ENCODE results near the gene ANXA9. TPM values are rescaled to one million over a fixed set of nuclear protein-coding genes. Genes with fewer than 3 reads are reported as not detected.

The ANXA9 gene
- total RNA-seq, 1 donor from 2014 or later: 5.6 TPM

DNA sequence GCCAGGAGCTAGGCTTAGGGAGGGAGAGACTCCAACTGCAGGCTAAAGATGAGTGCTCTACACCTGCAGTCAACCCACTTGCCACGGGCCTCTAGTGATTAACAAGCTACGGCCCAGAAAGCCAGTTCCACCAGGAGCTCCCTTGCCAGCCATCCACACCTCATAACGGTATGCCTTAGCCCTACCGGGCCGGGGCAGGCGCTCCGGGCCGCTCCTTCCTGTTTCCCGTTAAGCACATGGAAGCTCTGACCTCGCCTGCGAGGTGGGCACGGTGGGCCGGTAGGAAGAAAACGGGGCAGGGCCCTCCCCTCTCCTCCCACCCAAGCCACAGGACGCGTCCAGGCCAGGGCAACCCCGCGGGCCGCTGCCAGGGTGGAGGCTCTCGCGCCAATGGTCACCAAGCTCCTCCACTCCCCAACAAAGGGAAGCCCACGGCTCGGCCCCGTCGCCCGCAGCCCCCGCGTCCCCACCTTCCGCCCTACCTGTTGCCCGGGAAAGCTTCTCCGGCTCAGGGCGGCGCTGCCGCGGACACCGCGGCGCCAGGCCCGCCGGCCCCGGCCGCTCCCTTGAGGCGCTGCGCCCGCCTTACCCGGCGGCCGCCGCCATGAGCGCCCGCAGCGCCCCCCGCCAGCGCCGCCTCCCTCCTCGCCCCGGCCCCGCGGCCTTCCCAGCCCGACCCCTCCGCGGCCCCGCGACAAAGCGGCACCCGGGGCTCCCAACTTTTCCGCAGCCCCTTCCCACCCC is 8.1 kb upstream of the ANXA9 start:
- DNase-seq (ENCODE audit: low spot score) (peak; percentile 72), ATAC-seq (peak; percentile 1)
- intact Hi-C loops (cut with DNase I): no loop called here

DNA sequence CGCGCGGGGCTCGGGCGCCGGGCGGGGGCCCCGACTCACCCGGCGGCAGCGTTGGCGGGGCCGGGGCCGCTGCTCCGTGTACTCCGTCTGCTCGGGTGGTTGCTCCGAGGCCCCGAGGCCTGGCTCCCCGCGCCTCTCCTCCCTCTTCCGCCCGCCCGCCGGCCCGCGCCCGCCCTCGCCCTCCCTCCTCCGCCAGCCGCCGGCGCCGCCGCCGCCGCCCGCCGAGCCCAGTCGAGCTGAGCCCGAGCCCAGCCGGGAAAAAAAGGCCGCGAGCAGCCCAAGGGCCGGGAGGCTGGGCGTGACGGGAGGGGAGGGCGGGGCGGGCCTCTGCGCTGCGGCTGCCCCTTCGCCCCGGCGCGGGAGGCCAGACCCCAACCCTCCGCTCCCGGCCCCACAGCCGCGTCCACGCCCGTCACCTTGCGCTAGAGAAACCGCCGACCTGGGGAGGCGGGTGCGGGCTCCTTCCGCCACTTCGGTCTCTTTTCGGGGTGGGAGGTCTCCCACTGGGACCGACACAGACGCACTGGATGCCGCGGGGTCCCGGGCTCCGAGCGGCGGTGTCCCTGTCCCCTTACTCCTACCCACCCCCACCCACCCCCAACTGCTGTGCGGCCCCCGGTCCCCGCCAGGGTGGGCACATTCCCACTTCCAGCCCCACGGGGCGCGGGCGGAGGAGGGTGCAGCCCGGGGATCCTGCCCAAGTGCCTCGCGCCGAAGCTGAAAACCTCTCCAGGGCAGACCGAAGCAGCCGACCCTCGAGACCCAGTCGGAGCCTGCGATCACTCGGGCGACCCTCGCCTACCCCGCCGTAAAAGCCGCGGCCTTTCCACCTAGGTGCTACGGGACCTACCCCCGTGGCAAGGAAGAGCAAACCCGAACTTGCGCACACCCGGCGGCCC is 7.3 kb upstream of the ANXA9 start, which contains the start of gene CERS2:
CERS2 (minus strand) TSS at position 256 of the 899 bp plus-strand sequence. CDS start 5,745 bp downstream, outside the sequence.
- peak; percentile 91 for DNase-seq (ENCODE audit: low spot score)
- intact Hi-C loops (cut with DNase I): no loop called here

DNA sequence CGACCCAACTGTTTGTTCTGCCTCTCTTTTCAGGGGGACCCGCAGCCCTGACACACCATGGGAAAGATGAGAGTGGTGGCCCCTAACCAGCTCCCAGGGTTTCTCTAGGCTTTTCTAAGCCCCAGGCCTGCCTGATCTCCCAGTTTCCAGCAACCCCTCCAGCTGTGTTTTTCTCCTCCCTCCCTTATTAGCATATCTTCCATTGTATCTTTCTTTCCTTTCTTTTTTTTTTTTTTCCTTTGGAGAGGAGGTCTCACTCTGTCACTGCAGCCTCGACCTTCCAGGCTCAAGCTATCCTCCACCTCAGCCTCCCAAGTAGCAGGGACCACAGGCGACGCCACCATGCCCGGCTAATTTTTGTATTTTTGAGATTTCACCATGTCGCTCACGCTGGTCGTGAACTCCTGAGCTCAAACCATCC is 5.7 kb upstream of the ANXA9 start:
- DNase-seq (ENCODE audit: low spot score) (no peak), ATAC-seq (no peak)
- intact Hi-C loops (cut with DNase I): no loop called here

More for the DNA sequence above, 7.3 kb upstream of the ANXA9 start, which contains the start of gene CERS2:
- ATAC-seq: peak; percentile 59

DNA sequence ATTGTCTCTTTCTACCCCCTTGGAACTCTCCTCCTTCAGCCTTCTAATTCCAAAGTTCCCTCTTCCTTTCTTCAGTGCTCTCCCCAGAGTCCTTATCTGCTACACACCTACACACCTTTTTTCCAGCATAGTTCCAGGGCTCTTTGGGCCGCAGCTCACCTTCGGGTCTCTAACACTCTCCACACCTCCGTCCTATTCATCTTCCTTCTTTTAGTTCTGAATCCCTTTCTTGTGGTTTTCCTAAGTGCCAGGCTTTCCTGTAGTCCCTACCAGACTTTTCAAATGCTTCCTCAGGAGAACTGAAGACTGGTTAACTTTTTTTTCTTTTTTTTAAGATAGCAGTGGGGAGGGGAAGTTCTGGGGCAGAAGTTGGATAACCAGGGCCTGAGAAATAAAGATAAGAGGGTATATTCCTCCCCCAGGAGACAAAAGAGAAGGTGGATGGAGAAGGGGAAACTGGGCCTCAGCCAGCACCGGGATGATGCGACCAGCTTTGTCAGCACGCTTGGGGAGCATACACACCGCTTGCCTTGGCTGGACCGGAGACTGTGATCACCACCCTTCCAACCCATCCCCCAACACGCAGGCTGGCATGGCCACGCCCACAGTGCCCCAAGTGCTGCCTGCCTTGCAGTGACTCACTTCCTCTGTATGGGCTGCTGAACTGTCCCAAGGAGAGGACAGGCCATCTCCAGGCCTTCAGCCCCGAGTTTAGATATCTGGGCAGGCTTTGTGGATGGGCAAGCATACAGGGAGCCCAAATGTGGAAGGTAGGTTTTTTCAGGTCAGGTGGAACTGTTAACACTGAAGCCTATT is 5.0 kb upstream of the ANXA9 start:
- ATAC-seq (peak; percentile 62), DNase-seq (ENCODE audit: low spot score) (peak; percentile 88)
- intact Hi-C loops (cut with DNase I): no loop called here

DNA sequence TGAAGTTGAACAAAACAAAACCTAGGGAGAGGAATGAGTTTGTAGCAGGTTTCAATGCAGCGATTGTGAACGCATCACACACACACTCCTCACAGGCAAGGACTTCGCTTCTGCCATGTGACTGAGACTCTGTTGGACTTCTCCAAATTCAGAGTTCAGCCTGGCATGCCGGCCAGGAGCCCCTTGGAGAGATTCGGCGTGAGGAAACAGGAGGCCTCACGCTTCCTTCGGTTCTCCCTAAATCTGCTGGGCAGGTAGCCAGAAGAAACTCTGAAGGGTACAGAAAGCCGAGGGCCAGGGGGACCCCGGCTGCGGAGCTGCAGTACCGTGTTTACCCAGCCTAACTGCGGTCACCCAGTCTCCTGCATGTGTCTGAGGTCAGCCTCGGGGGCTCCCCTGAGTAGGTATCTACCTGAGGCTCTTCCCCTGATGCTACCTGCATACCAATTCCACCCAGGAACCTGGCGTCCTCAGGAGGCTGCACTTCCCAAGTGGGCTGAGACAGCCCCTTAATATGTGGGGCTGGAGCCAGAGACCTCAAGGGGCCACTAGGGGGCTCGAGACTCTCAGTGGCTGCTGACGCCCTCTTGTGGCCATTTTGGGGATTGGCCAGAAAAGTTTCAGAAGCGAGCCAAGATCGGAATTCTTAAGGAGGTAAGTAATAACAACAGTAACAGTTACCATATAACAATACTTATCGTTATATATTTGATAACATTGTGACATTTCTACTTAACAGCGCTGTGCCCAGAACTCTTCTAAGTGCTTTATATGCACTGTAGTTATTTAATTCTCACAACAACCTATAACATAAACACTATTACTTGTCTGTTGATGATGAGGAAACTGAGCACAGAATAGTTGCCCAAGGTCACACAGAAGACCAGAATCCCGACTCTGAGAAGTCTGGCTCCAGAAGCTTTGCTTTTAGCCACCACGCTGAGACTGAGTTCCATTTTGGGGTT is 2.7 kb upstream of the ANXA9 start:
- peak; percentile 52 for ATAC-seq

DNA sequence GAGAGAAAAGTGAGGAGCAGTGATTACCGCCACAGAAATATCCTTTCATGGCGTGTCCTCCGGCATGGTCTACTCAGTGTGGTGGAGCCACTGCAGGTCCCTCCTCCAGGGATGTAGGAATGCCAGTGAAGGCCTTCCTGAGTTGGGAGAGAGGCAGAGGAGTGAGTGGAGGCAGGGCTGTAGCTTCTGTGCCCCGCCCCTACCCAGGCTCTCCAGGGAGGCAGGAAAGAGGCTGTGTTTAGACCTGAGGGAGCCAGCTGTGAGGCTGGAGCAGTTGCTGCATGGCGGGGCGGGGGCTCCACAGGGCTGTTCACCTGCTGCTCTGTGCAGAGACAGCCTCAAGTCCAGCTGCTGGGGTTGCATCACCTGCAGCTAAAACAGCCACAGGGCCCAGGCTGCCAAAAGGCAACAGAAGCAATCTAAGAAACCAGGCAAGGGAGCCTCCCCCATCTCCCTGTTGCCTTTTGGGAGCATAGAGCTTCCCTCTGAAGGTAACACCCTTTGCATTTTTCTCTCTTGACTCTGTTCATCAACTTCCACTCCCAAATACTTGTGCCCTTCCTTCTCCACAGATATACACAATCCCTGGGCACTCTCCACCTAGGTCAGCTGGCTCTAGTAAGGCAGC is 801 bp upstream of the ANXA9 start:
- intact Hi-C loops (cut with DNase I): no loop called here
- ATAC-seq (peak; percentile 18), DNase-seq (ENCODE audit: low spot score) (no peak)

More for the DNA sequence above, 2.7 kb upstream of the ANXA9 start:
- intact Hi-C loops (cut with DNase I): no loop called here
- DNase-seq (ENCODE audit: low spot score): peak; percentile 92

DNA sequence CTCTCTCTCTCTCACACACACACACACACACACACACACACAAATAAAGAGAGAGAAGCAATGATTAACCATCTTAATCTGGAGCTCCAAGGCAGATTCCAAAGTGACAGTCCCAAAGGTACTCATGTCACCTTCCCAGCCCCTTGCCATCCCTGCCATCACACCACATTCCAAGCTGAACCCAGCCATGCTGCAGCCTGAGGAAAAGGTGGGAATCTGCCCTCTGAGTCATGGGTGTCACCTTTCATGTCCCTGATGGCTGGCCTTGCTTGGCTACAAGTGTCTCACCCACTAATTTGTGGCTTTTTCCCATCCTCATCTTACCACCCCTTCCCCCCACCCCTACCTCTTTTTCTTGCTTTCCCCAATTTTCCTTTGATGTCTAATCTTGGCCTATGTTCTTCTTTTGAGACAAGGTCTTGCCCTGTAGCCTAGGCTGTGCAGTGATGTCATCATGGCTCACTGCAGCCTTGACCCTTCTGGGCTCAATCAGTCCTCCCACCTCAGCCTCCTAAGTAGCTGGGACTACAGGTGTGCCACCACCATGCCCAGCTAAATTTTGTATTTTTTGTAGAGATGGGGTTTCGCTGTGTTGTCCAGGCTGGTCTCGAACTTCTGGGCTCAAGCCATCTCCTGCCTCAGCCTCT is 3.2 kb downstream of the ANXA9 start:
- ATAC-seq: no peak
- intact Hi-C loops (cut with DNase I): no loop called here
- DNase-seq (ENCODE audit: low spot score): no peak

DNA sequence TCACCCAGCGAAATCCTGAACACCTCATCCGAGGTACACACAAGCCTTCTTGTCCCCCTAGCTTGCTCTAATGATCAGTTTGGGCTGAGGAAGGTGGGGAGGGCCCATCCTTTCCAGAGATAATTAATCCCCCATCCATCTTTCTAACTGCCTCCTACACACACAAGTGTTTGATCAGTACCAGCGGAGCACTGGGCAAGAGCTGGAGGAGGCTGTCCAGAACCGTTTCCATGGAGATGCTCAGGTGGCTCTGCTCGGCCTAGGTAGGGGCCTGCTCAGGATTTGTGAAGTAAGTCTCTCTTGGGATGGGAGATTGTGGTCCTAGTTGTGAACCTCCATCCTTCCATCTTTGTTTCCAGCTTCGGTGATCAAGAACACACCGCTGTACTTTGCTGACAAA is 5.8 kb downstream of the ANXA9 start:
- intact Hi-C loops (cut with DNase I): no loop called here
- no peak for ATAC-seq
- no peak for DNase-seq (ENCODE audit: low spot score)

DNA sequence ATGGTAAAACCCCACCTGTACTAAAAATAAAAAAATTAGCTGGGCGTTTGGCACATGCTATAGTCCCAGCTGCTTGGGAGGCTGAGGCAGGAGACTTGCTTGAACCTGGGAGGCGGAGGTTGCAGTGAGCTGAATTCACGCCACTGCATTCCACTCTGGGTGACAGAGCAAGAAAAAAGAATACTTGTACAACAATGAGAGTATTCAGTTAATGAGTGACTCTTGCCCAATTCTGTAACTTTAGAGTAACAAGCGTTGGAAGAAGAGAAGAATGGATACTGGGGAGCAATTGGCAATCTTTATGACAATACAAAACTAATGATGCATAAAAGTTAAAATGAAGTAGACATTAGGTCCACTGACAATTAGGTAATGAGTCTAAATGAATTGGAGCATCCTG is 10.5 kb downstream of the ANXA9 start:
- no peak for DNase-seq (ENCODE audit: low spot score)
- ATAC-seq: no peak
- intact Hi-C loops (cut with DNase I): no loop called here

DNA sequence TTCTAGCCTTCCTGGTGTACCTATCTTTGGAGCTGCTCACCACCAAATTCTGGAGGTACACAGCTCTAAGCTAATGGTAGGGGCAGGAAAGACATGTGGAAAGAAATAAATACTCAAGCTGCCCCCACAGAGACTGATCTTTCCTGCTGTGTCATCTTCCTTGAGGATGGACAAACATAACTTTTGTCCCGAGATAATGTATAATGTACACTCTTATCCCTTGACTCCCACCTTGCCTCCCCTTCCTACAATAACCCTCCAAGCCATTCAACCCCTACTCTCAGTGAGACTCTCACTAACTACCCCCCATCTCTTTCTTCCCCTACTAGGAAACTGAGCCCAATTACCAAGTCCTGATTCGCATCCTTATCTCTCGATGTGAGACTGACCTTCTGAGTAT is 12.2 kb downstream of the ANXA9 start:
- intact Hi-C loops (cut with DNase I): no loop called here
- ATAC-seq (no peak), DNase-seq (ENCODE audit: low spot score) (no peak)

DNA sequence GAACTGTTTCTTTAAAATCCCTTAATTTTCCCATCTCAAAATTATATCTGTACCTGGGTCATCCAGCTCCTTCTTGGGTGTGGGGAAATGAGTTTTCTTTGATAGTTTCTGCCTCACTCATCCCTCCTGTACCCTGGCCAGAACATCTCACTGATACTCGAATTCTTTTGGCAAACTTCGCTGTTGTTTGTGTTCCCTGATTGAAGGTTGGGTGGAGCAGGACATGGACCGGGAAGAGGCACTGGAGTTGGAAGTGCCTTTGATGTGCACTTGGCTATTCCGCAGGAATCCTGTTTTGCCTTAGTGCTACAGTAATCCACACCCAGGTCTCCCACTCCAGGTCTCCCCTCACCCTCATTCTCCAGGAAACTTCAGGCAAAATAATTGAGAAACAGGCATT is 13.4 kb downstream of the ANXA9 start:
- ATAC-seq: peak; percentile 46
- DNase-seq (ENCODE audit: low spot score): no peak
- intact Hi-C loops (cut with DNase I): no loop called here

DNA sequence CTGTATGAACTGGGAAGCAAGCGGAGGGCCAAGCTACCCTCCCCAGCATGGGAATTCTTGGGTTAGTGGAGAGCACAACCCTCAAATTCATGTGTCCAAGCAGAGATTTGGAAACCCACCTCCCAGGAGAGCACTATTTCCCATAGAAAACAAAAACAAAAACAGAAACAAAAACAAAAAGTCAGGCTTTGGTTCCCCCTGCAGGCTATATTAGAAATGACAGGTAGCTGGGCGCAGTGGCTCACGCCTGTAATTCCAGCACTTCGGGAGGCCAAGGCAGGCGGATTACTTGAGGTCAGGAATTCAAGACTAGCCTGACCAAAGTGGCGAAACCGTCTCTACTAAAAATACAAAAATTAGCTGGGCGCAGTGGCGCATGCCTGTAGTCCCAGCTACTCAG is 13.8 kb downstream of the ANXA9 start:
- intact Hi-C loops (cut with DNase I): no loop called here
- no peak for DNase-seq (ENCODE audit: low spot score)
- peak; percentile 78 for ATAC-seq

DNA sequence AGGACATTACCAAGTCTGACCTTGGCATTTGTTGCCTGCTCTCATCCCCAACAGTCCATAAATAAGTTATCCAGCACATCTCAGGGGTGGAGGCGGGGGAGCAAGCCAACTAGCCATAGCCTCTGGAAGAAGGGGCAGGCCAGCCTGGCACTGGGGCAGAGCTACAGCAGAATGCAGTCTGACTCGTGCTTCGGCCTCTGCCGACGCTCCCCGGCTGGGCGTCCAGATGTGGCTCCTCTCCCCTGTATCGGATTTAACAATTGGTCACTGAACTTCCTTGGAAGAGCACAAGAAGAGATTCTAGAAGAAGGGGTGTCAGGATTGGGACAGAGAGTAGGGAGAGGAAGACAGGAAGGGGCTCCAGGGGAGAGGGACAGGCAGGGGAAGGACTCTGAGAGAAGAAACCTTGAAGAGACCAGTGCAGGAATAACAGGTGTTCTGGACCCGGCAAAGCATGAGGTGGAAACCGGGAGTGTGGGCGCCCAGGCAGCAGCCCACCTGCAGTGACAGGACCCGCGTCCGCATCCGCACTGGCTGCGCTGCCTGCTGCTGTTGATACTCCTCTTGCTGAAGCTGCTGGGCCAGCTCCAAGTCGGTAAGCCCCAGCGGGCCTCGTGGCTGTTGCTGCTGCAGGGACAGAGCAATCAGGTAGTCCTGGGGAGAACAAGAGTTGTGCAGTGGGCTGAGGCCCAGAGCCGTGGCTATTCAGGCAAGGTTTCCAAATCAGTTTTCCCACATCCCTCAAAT is 15.2 kb downstream of the ANXA9 start:
- ATAC-seq (no peak), DNase-seq (ENCODE audit: low spot score) (no peak)
- intact Hi-C loops (cut with DNase I): no loop called here

DNA sequence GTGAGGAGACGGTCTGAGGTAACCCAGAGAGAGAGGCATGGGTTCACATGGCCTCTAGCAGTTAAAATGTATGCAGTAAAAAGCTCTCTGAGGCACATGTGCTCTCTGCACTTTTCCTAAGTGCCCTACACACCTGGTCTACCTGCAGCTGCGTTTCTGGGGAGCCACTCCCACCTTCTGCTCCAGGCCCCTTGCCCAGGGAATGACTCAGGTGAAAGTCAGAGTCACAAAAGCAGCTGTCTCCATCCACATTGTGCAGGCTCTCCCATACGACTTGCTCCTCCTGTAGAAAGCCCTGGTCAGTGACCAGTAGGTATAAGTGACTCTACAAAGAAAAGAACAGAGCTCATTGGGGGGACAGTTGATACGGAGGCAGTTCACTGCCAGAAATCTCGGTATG is 15.9 kb downstream of the ANXA9 start:
- ATAC-seq (no peak), DNase-seq (ENCODE audit: low spot score) (no peak)
- intact Hi-C loops (cut with DNase I): no loop called here

DNA sequence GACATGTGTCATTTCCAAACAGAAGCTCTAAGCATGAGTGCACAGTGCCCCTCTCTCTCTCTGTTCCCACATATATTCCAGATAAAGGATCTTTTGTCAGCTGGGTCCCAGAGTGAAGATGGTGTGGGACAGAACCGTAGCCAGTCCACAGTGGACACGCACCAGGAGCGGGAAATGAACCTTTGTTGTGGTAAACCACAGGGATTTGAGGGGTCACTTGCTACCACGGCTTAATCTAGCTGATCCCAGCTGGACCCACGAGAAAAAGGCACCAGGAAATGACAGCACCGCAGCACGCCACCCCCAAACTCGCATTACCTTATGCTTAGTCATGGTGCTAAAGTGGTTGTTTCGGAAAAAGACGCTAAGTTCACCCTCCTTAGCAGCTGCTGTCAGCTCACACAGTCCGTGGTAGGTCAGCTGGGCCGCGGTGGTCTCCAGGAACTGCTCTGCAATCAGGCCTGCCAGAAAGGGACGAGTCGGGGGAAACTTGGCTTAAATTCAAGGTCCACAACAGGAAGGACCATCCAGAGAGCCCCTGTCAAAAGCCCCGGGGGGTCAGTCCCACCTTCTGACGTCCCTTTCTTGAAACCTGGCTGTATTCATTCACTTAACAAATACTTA is 17.1 kb downstream of the ANXA9 start:
- ATAC-seq: no peak
- no peak for DNase-seq (ENCODE audit: low spot score)
- intact Hi-C loops (cut with DNase I): no loop called here

DNA sequence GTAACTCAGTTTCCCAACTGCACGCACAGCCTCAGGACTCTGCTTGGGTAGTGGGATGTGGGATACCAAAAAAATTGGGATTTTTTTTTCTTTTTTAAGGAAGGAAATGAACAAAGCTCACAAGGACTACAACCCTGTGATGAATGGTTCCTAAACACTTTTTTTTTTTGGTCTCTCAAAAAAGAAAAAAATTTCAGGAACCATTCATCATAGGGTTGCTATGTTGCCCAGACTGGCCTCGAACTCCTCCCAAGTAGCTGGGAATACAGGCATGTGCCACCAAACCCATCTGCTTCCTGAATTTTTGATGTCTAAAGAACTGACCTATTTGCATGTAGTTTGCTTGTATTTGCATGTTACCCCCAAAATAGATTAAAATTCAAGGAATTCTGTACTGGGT is 17.8 kb downstream of the ANXA9 start:
- DNase-seq (ENCODE audit: low spot score) (no peak), ATAC-seq (no peak)
- intact Hi-C loops (cut with DNase I): no loop called here

All from sciatic nerve (tissue), 2 donors.